Measurements from ENCODE around the gene E2F4.
A peak's percentile ranks its signal among the peaks of the same experiment; 100 is the strongest.

The E2F4 gene

GRCh38 chr16:67151431-67152097 lies 40.4 kb upstream of the E2F4 start:
- DNase-seq (ENCODE audit: low read depth): no peak
- H3K4me3 ChIP-seq (ENCODE audit: low read length): no peak overlapping the region
- peak; percentile 9 for TF ChIP-seq CTCF (IDR thresholded peaks at IDR 0.05; ENCODE audit: insufficient read depth, low read depth, low read length, missing control alignments)

GRCh38 chr16:67154578-67155294 lies 37.2 kb upstream of the E2F4 start:
- no peak for DNase-seq (ENCODE audit: low read depth)
- H3K4me3 ChIP-seq (ENCODE audit: low read length): peak overlapping the region; percentile 16

GRCh38 chr16:67155295-67156142 lies 36.4 kb upstream of the E2F4 start:
- peak overlapping the region; percentile 16 for H3K4me3 ChIP-seq (ENCODE audit: low read length)
- DNase-seq (ENCODE audit: low read depth): peak; percentile 76
- peak; percentile 50 for TF ChIP-seq CTCF (IDR thresholded peaks at IDR 0.05; ENCODE audit: insufficient read depth, low read depth, low read length, missing control alignments)

More at GRCh38 chr16:67154578-67155294, 37.2 kb upstream of the E2F4 start:
- TF ChIP-seq CTCF (IDR thresholded peaks at IDR 0.05; ENCODE audit: insufficient read depth, low read depth, low read length, missing control alignments): no peak

- DNase-seq (ENCODE audit: low read depth): no peak
- TF ChIP-seq CTCF (IDR thresholded peaks at IDR 0.05; ENCODE audit: insufficient read depth, low read depth, low read length, missing control alignments): no peak
These were observed 35.7 kb upstream of the E2F4 start for GRCh38 chr16:67156143-67156844.

GRCh38 chr16:67157106-67157748 lies 34.7 kb upstream of the E2F4 start:
- no peak overlapping the region for H3K4me3 ChIP-seq (ENCODE audit: low read length)
- TF ChIP-seq CTCF (IDR thresholded peaks at IDR 0.05; ENCODE audit: insufficient read depth, low read depth, low read length, missing control alignments): no peak
- no peak for DNase-seq (ENCODE audit: low read depth)

More at GRCh38 chr16:67156143-67156844, 35.7 kb upstream of the E2F4 start:
- no peak overlapping the region for H3K4me3 ChIP-seq (ENCODE audit: low read length)
